Effector memory CD8-positive, alpha-beta T cell (primary cell): Measurements from ENCODE around the gene TSC2.

Experiments
- ATAC-seq: fragments of 150-1000 bp; cut with Tn5 transposase; replicated peaks from 2 replicates; pipeline ENCODE4 v1.10.0; 2021; ENCODE audit warnings: mild to moderate bottlenecking, moderate library complexity
- DNase-seq, 3 experiments: peaks; one replicate each; pipeline ENCODE4 v3.0.0; 2021
- H3K27ac Mint-ChIP-seq, 2 donors: one replicate each; pipeline ENCODE4 v1.8.0; 2022; ENCODE audit warnings: mild to moderate bottlenecking in 2 of 2, mixed read lengths in 2 of 2, moderate library complexity in 2 of 2
- H3K27me3 Mint-ChIP-seq, 2 donors: one replicate each; pipeline ENCODE4 v1.8.0; 2022; ENCODE audit warnings: mixed read lengths in 2 of 2
- H3K36me3 Mint-ChIP-seq: one replicate; pipeline ENCODE4 v1.8.0; 2022; ENCODE audit warnings: mild to moderate bottlenecking, moderate library complexity, mixed read lengths; ENCODE audit not compliant: insufficient read depth
- H3K4me1 Mint-ChIP-seq, 2 donors: one replicate each; pipeline ENCODE4 v1.8.0; 2022; ENCODE audit warnings: low read depth in 2 of 2, mixed read lengths in 2 of 2
- H3K4me3 Mint-ChIP-seq, 2 donors: one replicate each; pipeline ENCODE4 v1.8.0; 2022; ENCODE audit warnings: mild to moderate bottlenecking in 2 of 2, mixed read lengths in 2 of 2, moderate library complexity in 2 of 2
- H3K9me3 Mint-ChIP-seq, 2 donors: one replicate each; pipeline ENCODE4 v1.8.0; 2022; ENCODE audit warnings: mixed read lengths in 2 of 2

Gene TSC2

GRCh38 chr16:2053211-2053610 is 5.4 kb downstream of the TSC2 start:
- no peak overlapping the region for H3K4me3 Mint-ChIP-seq
- H3K27me3 Mint-ChIP-seq, result no peaks in the 10 kb centered on the region
- H3K9me3 Mint-ChIP-seq, result no peaks in the 10 kb centered on the region

GRCh38 chr16:2053897-2054296 is 6.1 kb downstream of the TSC2 start:
- Mint-ChIP-seq H3K36me3 (peaks cover 30% of the 10 kb centered on the region), H3K4me3 (no peak overlapping the region), H3K27ac (no peak overlapping the region), H3K27me3 (no peaks in the 10 kb centered on the region), H3K9me3 (no peaks in the 10 kb centered on the region), H3K4me1 (peaks cover 12% of the 10 kb centered on the region in 2 donors)
- DNase-seq (no peak), ATAC-seq (no peak)

More at GRCh38 chr16:2053211-2053610, 5.4 kb downstream of the TSC2 start:
- DNase-seq, result no peak
- H3K4me1 Mint-ChIP-seq, result peaks cover 15% of the 10 kb centered on the region in 2 donors
- ATAC-seq, result no peak
- H3K27ac Mint-ChIP-seq, result no peak overlapping the region
- H3K36me3 Mint-ChIP-seq, result peaks cover 24% of the 10 kb centered on the region

- Mint-ChIP-seq H3K9me3 (no peaks in the 10 kb centered on the region), H3K27me3 (no peaks in the 10 kb centered on the region), H3K4me3 (no peak overlapping the region), H3K27ac (no peak overlapping the region), H3K36me3 (peaks cover 37% of the 10 kb centered on the region), H3K4me1 (peaks cover 12% of the 10 kb centered on the region in 2 donors)
- ATAC-seq (no peak), DNase-seq (no peak)
Observed at GRCh38 chr16:2054543-2055245, 6.9 kb downstream of the TSC2 start.

- H3K4me3 Mint-ChIP-seq, result no peak overlapping the region
- DNase-seq (no peak), ATAC-seq (no peak)
- H3K4me1 Mint-ChIP-seq, result peaks cover 12% of the 10 kb centered on the region in 2 donors
- peaks cover 37% of the 10 kb centered on the region for H3K36me3 Mint-ChIP-seq
- H3K27me3 Mint-ChIP-seq, result no peaks in the 10 kb centered on the region
- no peaks in the 10 kb centered on the region for H3K9me3 Mint-ChIP-seq
- H3K27ac Mint-ChIP-seq, result no peak overlapping the region
Observed at GRCh38 chr16:2056077-2056476, 8.3 kb downstream of the TSC2 start.

- no peak for ATAC-seq
- Mint-ChIP-seq H3K4me3 (no peak overlapping the region), H3K27ac (no peak overlapping the region), H3K27me3 (no peaks in the 10 kb centered on the region), H3K9me3 (no peaks in the 10 kb centered on the region), H3K36me3 (peaks cover 31% of the 10 kb centered on the region), H3K4me1 (peaks cover 10 to 12% of the 10 kb centered on the region in 2 donors)
- DNase-seq, result no peak
Observed at GRCh38 chr16:2056681-2057407, 9.1 kb downstream of the TSC2 start.

- Mint-ChIP-seq H3K27ac (no peak overlapping the region), H3K27me3 (no peaks in the 10 kb centered on the region), H3K9me3 (no peaks in the 10 kb centered on the region), H3K4me3 (no peak overlapping the region), H3K4me1 (peaks cover 9 to 11% of the 10 kb centered on the region in 2 donors), H3K36me3 (peaks cover 28% of the 10 kb centered on the region)
- DNase-seq, result no peak
- ATAC-seq, result no peak
Observed at GRCh38 chr16:2057438-2057837, 9.7 kb downstream of the TSC2 start.

GRCh38 chr16:2058420-2058819 is 10.6 kb downstream of the TSC2 start:
- Mint-ChIP-seq H3K27ac (peak overlapping the region in 1 of 2 donors; percentile 77), H3K27me3 (no peaks in the 10 kb centered on the region), H3K9me3 (no peaks in the 10 kb centered on the region), H3K4me3 (no peak overlapping the region), H3K4me1 (peaks cover 6% of the 10 kb centered on the region in 2 donors), H3K36me3 (peaks cover 31% of the 10 kb centered on the region)
- DNase-seq, result no peak
- ATAC-seq, result no peak

GRCh38 chr16:2058872-2059271 is 11.1 kb downstream of the TSC2 start:
- Mint-ChIP-seq H3K9me3 (no peaks in the 10 kb centered on the region), H3K36me3 (peaks cover 27% of the 10 kb centered on the region), H3K27ac (no peak overlapping the region), H3K4me3 (no peak overlapping the region), H3K27me3 (no peaks in the 10 kb centered on the region), H3K4me1 (peaks cover 4 to 6% of the 10 kb centered on the region in 2 donors)
- DNase-seq (no peak), ATAC-seq (no peak)

GRCh38 chr16:2060346-2060745 is 12.6 kb downstream of the TSC2 start:
- H3K27ac Mint-ChIP-seq, result peak overlapping the region in 1 of 2 donors; percentile 12
- peaks cover 26% of the 10 kb centered on the region for H3K36me3 Mint-ChIP-seq
- H3K27me3 Mint-ChIP-seq, result no peaks in the 10 kb centered on the region
- no peak overlapping the region for H3K4me3 Mint-ChIP-seq
- H3K4me1 Mint-ChIP-seq, result peaks cover 5 to 6% of the 10 kb centered on the region in 2 donors
- ATAC-seq (no peak), DNase-seq (no peak)
- H3K9me3 Mint-ChIP-seq, result no peaks in the 10 kb centered on the region

- Mint-ChIP-seq H3K4me3 (no peak overlapping the region), H3K9me3 (no peaks in the 10 kb centered on the region), H3K27me3 (no peaks in the 10 kb centered on the region), H3K36me3 (peaks cover 26% of the 10 kb centered on the region), H3K27ac (no peak overlapping the region), H3K4me1 (peaks cover 6 to 7% of the 10 kb centered on the region in 2 donors)
- DNase-seq (no peak), ATAC-seq (no peak)
Observed at GRCh38 chr16:2061023-2061422, 13.2 kb downstream of the TSC2 start.

GRCh38 chr16:2061526-2061925 is 13.7 kb downstream of the TSC2 start:
- DNase-seq, result no peak
- peaks cover 31% of the 10 kb centered on the region for H3K36me3 Mint-ChIP-seq
- peaks cover 6 to 7% of the 10 kb centered on the region in 2 donors for H3K4me1 Mint-ChIP-seq
- H3K9me3 Mint-ChIP-seq, result no peaks in the 10 kb centered on the region
- no peak overlapping the region for H3K27ac Mint-ChIP-seq
- no peak overlapping the region for H3K4me3 Mint-ChIP-seq
- ATAC-seq, result no peak
- H3K27me3 Mint-ChIP-seq, result no peaks in the 10 kb centered on the region

GRCh38 chr16:2062801-2063200 is 15.0 kb downstream of the TSC2 start:
- H3K9me3 Mint-ChIP-seq, result no peaks in the 10 kb centered on the region

GRCh38 chr16:2063861-2064260 is 16.1 kb downstream of the TSC2 start:
- no peak for ATAC-seq
- Mint-ChIP-seq H3K9me3 (no peaks in the 10 kb centered on the region), H3K36me3 (peaks cover 34% of the 10 kb centered on the region), H3K27me3 (no peaks in the 10 kb centered on the region), H3K27ac (no peak overlapping the region), H3K4me3 (no peak overlapping the region), H3K4me1 (peaks cover 0 to 3% of the 10 kb centered on the region in 2 donors)
- DNase-seq, result no peak

More at GRCh38 chr16:2062801-2063200, 15.0 kb downstream of the TSC2 start:
- peaks cover 6 to 7% of the 10 kb centered on the region in 2 donors for H3K4me1 Mint-ChIP-seq
- ATAC-seq (no peak), DNase-seq (no peak)
- H3K27ac Mint-ChIP-seq, result no peak overlapping the region
- H3K36me3 Mint-ChIP-seq, result peaks cover 34% of the 10 kb centered on the region
- no peak overlapping the region for H3K4me3 Mint-ChIP-seq
- no peaks in the 10 kb centered on the region for H3K27me3 Mint-ChIP-seq

- H3K4me1 Mint-ChIP-seq, result peaks cover 0 to 3% of the 10 kb centered on the region in 2 donors
- H3K27me3 Mint-ChIP-seq, result no peaks in the 10 kb centered on the region
- no peak for DNase-seq
- no peak overlapping the region for H3K4me3 Mint-ChIP-seq
- peaks cover 32% of the 10 kb centered on the region for H3K36me3 Mint-ChIP-seq
- H3K27ac Mint-ChIP-seq, result no peak overlapping the region
- no peak for ATAC-seq
- H3K9me3 Mint-ChIP-seq, result no peaks in the 10 kb centered on the region
Observed at GRCh38 chr16:2064368-2064945, 16.7 kb downstream of the TSC2 start.
